Measurements from ENCODE around the gene HOXD8.

DNA sequence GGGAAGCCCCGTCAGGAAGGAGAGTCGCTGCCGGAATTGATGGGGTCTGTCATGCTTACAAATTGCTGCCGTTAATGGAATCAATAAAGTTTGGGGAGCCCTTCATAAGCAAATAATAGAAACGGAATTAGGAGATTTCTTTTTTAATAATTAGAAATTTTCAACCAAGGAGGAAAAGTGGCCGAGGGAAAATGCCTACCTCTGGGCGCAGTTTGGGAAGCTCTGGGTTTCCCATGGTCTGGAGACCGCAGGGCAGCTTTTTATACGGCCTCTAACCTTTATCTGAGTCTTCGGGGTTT lies 47.0 kb upstream of the HOXD8 start:
- TF ChIP-seq, protein P1, sequence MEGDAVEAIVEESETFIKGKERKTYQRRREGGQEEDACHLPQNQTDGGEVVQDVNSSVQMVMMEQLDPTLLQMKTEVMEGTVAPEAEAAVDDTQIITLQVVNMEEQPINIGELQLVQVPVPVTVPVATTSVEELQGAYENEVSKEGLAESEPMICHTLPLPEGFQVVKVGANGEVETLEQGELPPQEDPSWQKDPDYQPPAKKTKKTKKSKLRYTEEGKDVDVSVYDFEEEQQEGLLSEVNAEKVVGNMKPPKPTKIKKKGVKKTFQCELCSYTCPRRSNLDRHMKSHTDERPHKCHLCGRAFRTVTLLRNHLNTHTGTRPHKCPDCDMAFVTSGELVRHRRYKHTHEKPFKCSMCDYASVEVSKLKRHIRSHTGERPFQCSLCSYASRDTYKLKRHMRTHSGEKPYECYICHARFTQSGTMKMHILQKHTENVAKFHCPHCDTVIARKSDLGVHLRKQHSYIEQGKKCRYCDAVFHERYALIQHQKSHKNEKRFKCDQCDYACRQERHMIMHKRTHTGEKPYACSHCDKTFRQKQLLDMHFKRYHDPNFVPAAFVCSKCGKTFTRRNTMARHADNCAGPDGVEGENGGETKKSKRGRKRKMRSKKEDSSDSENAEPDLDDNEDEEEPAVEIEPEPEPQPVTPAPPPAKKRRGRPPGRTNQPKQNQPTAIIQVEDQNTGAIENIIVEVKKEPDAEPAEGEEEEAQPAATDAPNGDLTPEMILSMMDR (IDR thresholded peaks at IDR 0.05) = no peak
- no peak for TF ChIP-seq POLR2A (IDR thresholded peaks at IDR 0.05)

All from lower leg skin (tissue), 3 donors.